Adipocyte (in vitro differentiated cells): Measurements from ENCODE around the gene FAM131C.

Source experiments
- DNase-seq: peaks from one replicate; pipeline ENCODE4 v3.0.0-alpha.2; 2015; ENCODE audit warnings: low read depth
- H3K27me3 ChIP-seq: replicated peaks from 2 replicates; pipeline ENCODE4 v1.7.0; 2013; ENCODE audit warnings: mild to moderate bottlenecking, low read length, moderate library complexity; ENCODE audit not compliant: control insufficient read depth, insufficient read depth
- H3K36me3 ChIP-seq: 2 replicates; pipeline ENCODE4 v1.7.0; 2013; ENCODE audit warnings: low read length, mild to moderate bottlenecking, moderate library complexity; ENCODE audit not compliant: control insufficient read depth, insufficient read depth, severe bottlenecking
- H3K4me1 ChIP-seq: 2 replicates; pipeline ENCODE4 v1.7.0; 2013; ENCODE audit warnings: mild to moderate bottlenecking, low read length, moderate library complexity; ENCODE audit not compliant: control insufficient read depth, insufficient read depth
- H3K4me3 ChIP-seq: 2 replicates; pipeline ENCODE4 v1.7.0; 2013; ENCODE audit warnings: mild to moderate bottlenecking, low read length, moderate library complexity
- H3K9ac ChIP-seq: 2 replicates; pipeline ENCODE4 v1.7.0; 2013; ENCODE audit warnings: mild to moderate bottlenecking, low read length, moderate library complexity
- H3K9me3 ChIP-seq: 2 replicates; pipeline ENCODE4 v1.7.0; 2013; ENCODE audit warnings: mild to moderate bottlenecking, low read length, moderate library complexity; ENCODE audit not compliant: control insufficient read depth

FAM131C gene, protein sequence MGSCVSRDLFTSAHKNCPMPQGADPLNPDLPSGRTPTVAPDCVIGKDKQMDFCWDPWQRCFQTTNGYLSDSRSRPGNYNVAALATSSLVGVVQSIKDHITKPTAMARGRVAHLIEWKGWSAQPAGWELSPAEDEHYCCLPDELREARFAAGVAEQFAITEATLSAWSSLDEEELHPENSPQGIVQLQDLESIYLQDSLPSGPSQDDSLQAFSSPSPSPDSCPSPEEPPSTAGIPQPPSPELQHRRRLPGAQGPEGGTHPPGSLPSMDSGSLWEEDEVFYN

DNA sequence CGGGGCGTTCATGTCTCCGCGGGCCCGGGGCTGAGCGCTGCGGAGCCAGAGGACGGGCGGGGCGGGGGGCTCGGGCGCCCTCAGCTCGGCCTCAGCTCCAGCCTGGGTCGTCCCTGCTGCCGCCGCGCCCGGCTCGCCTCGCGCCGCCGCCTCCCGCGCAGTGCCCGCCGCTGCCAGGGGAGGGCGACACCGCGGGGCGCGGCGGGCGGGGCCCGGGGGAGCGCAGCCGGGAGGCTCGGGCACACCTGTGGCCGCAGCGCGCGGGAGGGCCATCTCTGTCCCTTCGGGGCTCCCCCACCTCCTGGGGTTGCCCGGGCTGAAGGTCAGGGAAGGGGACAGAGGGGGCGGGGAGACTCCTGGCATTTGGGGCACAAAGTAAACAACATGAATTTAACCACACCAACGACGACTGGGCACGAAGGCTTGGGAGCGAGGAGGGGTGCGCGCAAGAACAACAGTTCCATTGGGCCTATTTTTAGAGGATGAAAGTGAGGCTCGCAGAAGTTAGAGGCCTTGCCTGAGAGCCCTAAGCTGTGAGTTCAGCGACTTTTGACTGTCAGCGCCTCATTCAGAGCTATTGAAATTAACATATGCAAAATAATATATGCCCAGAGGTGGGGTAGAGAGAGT is at the start of gene FAM131C:
TSS of gene FAM131C (minus strand) at position 162 of the 630 bp plus-strand sequence. CDS start 209 bp downstream, outside the sequence.
- DNase-seq, result peak; percentile 71
- Histone ChIP-seq H3K27me3 (peaks cover 3% of the 10 kb centered on the region), H3K36me3 (no peaks in the 10 kb centered on the region), H3K9me3 (no peaks in the 10 kb centered on the region), H3K9ac (no peak within 1 kb of the TSS), H3K4me3 (no peak within 1 kb of the TSS), H3K4me1 (peaks cover 21% of the 10 kb centered on the region)

DNA sequence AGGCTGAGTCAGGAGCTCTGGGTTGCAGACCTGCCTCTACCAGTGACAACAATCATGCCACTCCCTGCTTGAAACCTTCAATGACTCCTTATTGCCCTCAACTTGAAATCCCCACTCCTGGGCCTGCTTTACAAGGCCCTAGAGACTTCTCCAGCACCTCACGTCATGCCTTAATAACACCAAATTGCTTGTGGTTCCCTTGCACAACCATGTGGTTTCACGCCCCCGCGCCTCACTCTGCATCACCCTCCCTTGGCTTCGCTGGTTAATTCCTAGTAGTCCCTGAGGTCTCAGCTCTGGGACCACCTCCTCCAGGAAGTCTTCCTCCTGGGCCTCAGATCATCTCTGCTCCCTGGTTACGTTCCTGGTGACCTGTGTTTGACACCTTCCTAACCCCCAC is 49.5 kb upstream of the FAM131C start:
- peak; percentile 71 for DNase-seq
- Histone ChIP-seq H3K9me3 (no peaks in the 10 kb centered on the region), H3K9ac (no peak overlapping the region), H3K4me1 (peaks cover 6% of the 10 kb centered on the region), H3K4me3 (no peak overlapping the region), H3K36me3 (no peaks in the 10 kb centered on the region), H3K27me3 (peaks cover 13% of the 10 kb centered on the region)

DNA sequence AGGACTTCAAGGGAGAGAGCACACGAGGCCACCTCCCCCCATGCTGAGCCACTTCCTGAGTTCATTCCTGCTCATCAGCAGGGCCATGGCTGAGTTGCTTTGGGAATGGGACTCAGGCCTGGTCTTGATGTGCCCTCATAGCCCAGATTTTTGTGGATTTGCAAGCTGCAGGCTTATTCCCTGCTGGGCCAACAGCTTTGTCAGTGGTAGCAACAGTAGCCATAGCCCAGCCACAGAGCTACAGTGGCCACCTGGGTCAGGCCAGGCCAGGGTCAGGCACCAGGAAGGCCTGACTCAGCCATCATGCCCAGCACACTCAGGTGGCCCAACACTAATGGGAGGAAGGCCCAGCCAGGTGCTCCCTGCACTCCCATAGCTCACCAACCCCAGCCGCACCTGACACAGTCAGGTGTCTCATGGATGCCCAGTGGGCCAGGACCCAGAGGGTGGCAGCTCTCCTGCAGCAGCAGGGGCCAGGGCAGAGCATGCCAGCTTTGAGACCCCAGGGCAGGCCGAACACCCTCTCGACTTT is 49.0 kb upstream of the FAM131C start:
- H3K36me3 ChIP-seq, result no peaks in the 10 kb centered on the region
- H3K4me1 ChIP-seq, result peaks cover 6% of the 10 kb centered on the region
- no peak overlapping the region for H3K9ac ChIP-seq
- H3K27me3 ChIP-seq, result peaks cover 13% of the 10 kb centered on the region
- DNase-seq, result no peak
- H3K4me3 ChIP-seq, result no peak overlapping the region
- H3K9me3 ChIP-seq, result no peaks in the 10 kb centered on the region

DNA sequence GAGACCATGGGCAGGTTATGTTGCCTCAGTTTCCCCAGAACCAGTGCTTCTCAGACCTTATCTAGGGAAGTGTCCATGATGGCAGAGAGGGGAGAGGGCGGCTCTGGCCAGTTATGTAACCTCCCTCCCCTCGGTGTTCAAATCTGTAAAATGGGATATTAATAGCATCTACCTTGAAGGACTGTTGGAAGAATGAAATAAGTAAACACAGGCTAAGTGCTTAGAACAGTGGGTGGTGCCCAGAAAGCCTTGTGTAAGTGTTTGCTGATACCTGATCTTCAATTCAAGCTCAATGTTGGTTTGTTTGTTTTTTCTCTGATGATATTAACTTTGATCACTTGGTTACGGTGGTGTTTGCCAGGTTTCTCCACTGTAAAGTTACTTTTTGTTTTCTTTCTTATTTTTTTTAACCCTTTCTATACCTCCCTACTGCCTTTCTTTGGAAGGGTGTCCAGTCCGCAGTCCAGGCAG is 47.5 kb upstream of the FAM131C start:
- DNase-seq, result no peak
- Histone ChIP-seq H3K4me1 (peaks cover 6% of the 10 kb centered on the region), H3K36me3 (no peaks in the 10 kb centered on the region), H3K9ac (no peak overlapping the region), H3K4me3 (no peak overlapping the region), H3K27me3 (peaks cover 13% of the 10 kb centered on the region), H3K9me3 (no peaks in the 10 kb centered on the region)

DNA sequence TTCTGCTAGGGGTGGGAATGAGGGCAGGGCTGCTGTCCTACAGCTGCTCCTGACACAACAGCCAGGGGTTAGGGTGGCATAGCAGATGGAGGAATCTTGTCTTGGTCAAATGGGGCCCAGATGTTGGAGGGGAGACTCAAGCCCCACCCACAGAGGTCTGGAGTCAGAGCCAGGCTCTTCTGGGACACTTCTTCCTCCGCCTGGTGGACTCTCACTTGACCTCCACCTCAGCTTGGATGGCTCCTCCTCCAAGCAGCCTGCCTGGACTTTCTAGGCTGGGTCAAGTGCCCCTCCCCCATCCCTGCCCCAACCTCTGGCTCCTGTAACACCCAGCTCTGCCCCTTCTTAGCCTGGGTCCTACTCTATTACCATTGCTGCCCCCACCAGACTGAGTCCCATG is 47.0 kb upstream of the FAM131C start:
- no peak for DNase-seq
- H3K4me1 ChIP-seq, result peaks cover 6% of the 10 kb centered on the region
- peaks cover 9% of the 10 kb centered on the region for H3K27me3 ChIP-seq
- no peaks in the 10 kb centered on the region for H3K9me3 ChIP-seq
- H3K4me3 ChIP-seq, result no peak overlapping the region
- no peak overlapping the region for H3K9ac ChIP-seq
- H3K36me3 ChIP-seq, result no peaks in the 10 kb centered on the region

DNA sequence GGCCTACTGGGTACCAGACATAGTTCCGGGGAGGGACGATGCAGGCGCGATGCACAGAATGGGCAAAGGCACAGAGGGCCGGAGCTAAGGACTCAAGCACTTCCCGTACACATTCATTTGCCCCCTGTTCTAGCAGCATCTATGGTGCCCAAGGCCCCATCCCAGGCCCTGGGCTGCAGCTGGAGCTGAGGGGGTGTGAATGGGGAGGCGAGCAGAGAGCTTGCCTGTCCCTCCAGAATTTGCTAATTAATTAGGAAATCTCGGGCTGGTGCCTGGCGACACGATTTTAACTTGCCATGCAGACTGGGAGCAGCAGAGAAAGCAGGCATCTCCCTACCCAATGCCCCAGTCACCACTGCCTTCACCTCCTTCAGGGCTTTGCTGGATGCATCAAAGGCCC is 46.5 kb upstream of the FAM131C start:
- no peak for DNase-seq

DNA sequence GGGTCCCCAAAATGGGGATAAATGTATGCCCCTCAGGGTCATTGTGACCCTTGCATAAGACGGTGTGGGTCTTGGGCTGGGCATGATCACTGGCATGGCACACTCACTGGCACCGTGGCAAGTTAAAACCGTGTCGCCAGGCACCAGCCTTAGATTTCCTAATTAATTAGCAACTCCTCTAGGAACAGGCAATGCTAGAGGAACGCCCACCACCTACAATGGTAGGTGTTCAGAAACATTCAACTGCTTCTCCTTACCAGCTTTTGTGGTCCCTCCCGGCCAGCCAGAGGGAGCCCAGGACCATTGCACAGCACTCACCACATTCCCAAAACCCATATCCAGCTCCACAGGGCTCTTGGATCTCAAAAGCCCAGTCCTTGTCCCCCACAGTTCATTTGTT is 46.1 kb upstream of the FAM131C start:
- H3K4me3 ChIP-seq, result no peak overlapping the region
- peaks cover 8% of the 10 kb centered on the region for H3K27me3 ChIP-seq
- H3K9me3 ChIP-seq, result no peaks in the 10 kb centered on the region
- peaks cover 6% of the 10 kb centered on the region for H3K4me1 ChIP-seq
- DNase-seq, result no peak
- no peaks in the 10 kb centered on the region for H3K36me3 ChIP-seq
- H3K9ac ChIP-seq, result no peak overlapping the region

More for the DNA sequence above, 46.5 kb upstream of the FAM131C start:
- Histone ChIP-seq H3K9ac (no peak overlapping the region), H3K4me3 (no peak overlapping the region), H3K9me3 (no peaks in the 10 kb centered on the region), H3K36me3 (no peaks in the 10 kb centered on the region), H3K27me3 (peaks cover 8% of the 10 kb centered on the region), H3K4me1 (peaks cover 6% of the 10 kb centered on the region)

DNA sequence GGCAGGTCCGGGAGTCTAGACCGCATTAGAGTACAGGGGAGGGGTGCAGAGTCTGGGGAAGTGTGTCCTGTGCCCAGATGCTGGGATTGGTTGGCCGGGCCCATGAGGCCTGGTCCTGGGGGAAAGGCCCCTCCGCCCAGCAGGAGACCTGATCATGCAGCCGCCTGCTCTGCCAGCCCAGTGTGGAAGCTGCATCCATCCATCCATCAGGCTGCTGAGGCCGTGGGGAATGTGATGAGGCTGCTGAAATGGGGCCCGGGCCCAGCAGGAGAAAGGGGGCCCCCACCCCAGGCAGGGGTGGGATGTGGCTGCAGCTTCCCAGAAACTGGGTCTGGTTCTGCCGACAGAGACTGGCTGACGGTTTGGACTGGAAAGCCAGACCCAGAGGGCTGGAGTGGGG is 45.3 kb upstream of the FAM131C start:
- no peak for DNase-seq
- Histone ChIP-seq H3K36me3 (no peaks in the 10 kb centered on the region), H3K4me1 (peaks cover 6% of the 10 kb centered on the region), H3K4me3 (no peak overlapping the region), H3K9me3 (no peaks in the 10 kb centered on the region), H3K27me3 (peaks cover 8% of the 10 kb centered on the region), H3K9ac (no peak overlapping the region)

DNA sequence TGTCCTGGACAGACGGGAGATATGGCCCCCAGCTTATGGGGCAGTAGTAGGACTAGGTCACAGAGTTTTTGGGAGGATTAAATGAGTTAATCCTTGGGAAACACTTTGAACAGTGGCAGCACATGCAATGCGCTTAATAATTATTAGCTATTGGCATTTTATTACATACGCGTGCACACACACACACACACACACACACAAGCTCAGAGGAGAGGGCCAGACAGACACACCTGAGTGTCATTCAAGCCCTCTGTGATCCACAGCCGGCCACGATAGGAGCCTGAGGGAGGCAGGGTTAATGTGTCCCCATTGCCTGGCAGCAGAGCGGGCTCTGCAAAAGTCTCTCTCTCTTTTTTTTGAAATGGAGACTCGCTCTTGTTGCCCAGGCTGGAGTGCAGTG is 44.5 kb upstream of the FAM131C start:
- Histone ChIP-seq H3K4me3 (no peak overlapping the region), H3K4me1 (peaks cover 8% of the 10 kb centered on the region)

DNA sequence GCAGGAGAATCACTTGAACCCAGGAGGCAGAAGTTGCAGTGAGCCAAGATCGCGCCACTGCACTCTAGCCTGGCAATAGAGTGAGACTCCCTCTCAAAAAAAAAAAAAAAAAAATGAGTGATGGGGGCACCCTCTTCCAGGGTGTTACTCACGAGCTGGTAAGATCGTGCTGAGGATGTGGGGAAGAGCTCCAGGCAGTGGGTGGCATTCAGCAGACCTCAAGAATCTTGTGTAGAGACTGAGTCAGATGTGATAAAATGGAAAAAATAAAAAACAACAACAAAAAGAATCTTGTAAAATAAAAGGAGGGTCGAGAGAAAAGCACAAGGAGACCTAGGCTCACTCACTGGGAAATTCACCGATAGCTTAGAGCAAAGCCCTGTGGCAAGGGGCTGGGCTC is 43.9 kb upstream of the FAM131C start:
- Histone ChIP-seq H3K27me3 (peaks cover 8% of the 10 kb centered on the region), H3K36me3 (no peaks in the 10 kb centered on the region), H3K9me3 (no peaks in the 10 kb centered on the region), H3K4me3 (no peak overlapping the region), H3K9ac (no peak overlapping the region), H3K4me1 (peaks cover 8% of the 10 kb centered on the region)
- no peak for DNase-seq

More for the DNA sequence above, 44.5 kb upstream of the FAM131C start:
- H3K9ac ChIP-seq, result no peak overlapping the region
- no peaks in the 10 kb centered on the region for H3K9me3 ChIP-seq
- no peak for DNase-seq
- H3K27me3 ChIP-seq, result peaks cover 8% of the 10 kb centered on the region
- no peaks in the 10 kb centered on the region for H3K36me3 ChIP-seq

DNA sequence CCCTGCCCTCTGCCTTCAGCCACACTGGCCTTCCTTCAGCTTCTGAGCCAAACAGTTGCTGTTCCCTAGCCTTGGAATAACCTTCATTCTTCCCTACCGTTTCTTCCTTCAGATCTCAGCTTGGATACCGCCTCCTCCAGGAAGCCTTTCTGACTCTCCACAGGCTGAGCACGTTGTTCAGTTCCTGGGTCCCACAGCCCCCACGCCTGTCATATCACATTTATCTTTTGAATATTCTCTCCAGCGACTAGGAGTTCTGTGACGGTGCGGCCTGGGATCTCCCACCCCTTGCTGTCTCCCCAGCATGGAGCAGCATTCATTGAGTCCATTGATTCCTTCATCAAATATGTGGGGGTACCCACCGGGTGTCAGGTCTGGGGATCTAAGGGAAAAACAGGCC is 43.2 kb upstream of the FAM131C start:
- H3K27me3 ChIP-seq, result peaks cover 8% of the 10 kb centered on the region
- H3K4me1 ChIP-seq, result peaks cover 15% of the 10 kb centered on the region
- no peak overlapping the region for H3K9ac ChIP-seq
- no peaks in the 10 kb centered on the region for H3K9me3 ChIP-seq
- no peak for DNase-seq
- no peak overlapping the region for H3K4me3 ChIP-seq
- H3K36me3 ChIP-seq, result no peaks in the 10 kb centered on the region
